ENCODE results near the gene OGDH.

OGDH gene

DNA sequence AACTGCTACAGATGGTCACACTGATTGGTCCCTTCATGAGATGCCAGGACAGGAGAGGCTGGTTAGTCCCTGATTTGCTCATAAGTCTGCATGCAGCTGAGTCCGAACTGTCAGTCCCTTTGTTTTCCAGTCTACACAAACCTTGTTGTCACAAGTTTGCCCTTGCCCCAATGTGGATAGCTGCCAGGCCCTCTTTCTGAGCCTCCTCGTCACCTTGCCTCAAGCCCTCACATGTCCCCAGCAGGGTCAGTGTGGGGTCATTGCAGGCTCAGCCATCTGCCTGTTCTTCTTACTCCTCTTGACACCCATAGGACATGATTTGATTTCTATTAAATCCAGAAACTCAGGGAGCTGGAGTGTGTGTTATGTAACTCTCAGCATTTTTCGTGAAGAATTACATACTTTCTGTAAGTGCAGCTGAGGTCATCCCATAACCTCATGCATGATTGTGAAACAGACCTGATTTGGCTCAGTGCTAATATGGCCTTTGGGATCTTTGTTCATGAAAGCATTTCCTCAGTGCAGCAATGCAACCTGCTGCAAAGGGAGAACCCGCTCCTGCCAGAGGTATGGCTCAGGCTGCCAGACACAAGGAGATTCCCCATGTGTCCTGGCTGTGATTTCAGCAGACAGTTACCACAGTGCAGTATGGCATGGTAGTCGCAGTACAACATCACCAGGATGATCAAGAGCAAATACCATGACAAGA, 72.2 kb downstream of the OGDH start:
- TF ChIP-seq, protein P1, sequence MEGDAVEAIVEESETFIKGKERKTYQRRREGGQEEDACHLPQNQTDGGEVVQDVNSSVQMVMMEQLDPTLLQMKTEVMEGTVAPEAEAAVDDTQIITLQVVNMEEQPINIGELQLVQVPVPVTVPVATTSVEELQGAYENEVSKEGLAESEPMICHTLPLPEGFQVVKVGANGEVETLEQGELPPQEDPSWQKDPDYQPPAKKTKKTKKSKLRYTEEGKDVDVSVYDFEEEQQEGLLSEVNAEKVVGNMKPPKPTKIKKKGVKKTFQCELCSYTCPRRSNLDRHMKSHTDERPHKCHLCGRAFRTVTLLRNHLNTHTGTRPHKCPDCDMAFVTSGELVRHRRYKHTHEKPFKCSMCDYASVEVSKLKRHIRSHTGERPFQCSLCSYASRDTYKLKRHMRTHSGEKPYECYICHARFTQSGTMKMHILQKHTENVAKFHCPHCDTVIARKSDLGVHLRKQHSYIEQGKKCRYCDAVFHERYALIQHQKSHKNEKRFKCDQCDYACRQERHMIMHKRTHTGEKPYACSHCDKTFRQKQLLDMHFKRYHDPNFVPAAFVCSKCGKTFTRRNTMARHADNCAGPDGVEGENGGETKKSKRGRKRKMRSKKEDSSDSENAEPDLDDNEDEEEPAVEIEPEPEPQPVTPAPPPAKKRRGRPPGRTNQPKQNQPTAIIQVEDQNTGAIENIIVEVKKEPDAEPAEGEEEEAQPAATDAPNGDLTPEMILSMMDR (conservative IDR thresholded peaks at IDR 0.05): no peak
- TF ChIP-seq ZFX (IDR thresholded peaks at IDR 0.05): no peak
- peak overlapping the region; percentile 12; the same call in 1 of the 2 replicates for H3K27ac ChIP-seq

DNA sequence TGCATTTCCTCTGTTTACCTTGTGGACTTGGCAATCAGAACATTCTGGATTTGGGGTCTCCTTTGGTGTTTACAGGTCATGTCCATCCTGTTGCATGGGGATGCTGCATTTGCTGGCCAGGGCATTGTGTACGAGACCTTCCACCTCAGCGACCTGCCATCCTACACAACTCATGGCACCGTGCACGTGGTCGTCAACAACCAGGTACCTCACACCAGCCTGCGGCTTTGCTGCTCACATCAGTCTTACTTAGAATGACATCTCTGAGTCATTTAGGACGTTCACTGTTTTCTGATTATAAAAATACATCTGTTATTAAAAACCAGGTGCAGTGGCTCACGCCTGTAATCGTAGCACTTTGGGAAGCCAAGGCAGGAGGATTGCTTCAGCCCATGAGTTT, 75.2 kb downstream of the OGDH start:
- TF ChIP-seq, protein P1 (conservative IDR thresholded peaks at IDR 0.05): no peak
- TF ChIP-seq ZFX (IDR thresholded peaks at IDR 0.05): no peak
- H3K27ac ChIP-seq: peak overlapping the region; percentile 38; the same call in 1 of the 2 replicates

DNA sequence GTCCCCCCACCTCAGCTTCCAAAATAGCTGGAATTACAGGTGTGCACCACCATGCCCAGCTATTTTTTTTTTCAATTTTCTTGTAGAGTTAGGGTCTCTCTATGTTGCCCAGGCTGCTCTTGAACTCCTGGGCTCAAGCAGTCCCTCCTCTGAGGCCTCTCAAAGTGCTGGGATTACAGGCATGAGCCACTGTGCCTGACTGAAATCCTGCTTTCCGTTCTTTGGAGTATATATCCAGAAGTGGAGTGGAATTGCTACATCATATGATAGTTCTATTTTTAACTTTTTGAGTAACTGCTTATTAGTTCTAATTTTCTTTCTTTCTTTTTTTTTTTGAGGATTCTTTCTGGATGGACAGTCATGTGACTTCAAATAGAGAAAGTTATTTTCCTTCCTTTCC, 79.3 kb downstream of the OGDH start:
- H3K27ac ChIP-seq: no peak overlapping the region
- TF ChIP-seq, protein P1 (conservative IDR thresholded peaks at IDR 0.05): no peak
- no peak for TF ChIP-seq ZFX (IDR thresholded peaks at IDR 0.05)

DNA sequence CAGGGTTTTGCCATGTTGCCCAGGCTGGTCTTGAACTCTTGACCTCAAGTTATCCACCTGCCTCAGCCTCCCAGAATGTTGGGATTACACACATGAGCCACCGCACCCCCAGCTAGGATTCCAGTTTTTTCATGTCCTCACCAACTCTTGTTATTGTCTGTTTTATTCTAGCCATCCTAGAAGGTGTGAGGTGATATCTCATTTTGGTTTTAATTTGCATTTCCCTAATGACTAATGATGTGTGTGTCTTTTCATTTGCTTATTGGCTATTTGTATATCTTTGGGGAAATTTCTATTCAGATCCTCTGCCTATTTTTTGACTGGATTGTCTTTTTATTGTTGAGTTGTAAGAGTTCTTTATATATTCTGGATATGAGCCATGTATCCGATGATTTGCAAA, 83.0 kb downstream of the OGDH start:
- no peak overlapping the region for H3K27ac ChIP-seq
- no peak for TF ChIP-seq ZFX (IDR thresholded peaks at IDR 0.05)
- TF ChIP-seq, protein P1 (conservative IDR thresholded peaks at IDR 0.05): no peak

DNA sequence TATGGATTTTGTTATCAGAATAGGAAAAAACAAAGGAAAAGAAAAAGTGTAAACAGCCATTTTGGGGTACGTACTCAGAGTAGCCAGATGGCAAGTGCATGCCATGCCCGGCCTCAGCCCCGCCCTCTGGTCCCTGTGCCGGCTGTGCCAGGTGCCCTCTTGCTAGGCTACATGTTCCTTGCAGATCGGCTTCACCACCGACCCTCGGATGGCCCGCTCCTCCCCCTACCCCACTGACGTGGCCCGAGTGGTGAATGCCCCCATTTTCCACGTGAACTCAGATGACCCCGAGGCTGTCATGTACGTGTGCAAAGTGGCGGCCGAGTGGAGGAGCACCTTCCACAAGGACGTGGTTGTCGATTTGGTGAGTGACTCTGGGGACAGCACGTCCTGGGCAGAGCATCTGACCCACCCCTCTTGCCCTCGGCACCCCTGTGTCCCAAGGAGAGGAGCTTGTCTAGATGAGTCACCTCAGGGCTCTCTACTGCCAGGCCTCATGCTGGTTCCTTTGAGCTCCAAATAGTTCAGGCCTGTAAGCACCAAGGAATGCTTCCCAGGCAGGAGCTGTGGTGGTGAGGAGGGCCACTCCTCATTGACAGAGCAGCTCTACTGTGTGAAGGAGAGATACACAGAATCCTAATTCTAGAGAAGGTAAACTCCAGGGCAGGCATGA, 87.3 kb downstream of the OGDH start:
- TF ChIP-seq, protein P1 (conservative IDR thresholded peaks at IDR 0.05): no peak
- TF ChIP-seq ZFX (IDR thresholded peaks at IDR 0.05): no peak
- no peak overlapping the region for H3K27ac ChIP-seq

DNA sequence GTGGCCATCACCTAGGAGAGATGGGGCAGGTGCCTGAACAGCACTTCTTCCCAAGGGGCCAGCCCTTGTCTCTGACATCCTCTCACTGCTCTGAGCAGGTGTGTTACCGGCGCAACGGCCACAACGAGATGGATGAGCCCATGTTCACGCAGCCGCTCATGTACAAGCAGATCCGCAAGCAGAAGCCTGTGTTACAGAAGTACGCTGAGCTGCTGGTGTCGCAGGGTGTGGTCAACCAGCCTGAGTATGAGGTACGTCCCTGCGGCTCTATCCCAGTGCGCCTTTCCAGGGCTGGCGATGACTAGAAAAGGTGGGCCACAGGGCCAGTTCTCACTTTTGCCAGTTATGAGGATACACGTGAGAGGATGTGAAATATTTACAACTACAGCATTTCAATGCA, 87.9 kb downstream of the OGDH start:
- no peak overlapping the region for H3K27ac ChIP-seq
- TF ChIP-seq ZFX (IDR thresholded peaks at IDR 0.05): no peak
- TF ChIP-seq, protein P1 (conservative IDR thresholded peaks at IDR 0.05): no peak

DNA sequence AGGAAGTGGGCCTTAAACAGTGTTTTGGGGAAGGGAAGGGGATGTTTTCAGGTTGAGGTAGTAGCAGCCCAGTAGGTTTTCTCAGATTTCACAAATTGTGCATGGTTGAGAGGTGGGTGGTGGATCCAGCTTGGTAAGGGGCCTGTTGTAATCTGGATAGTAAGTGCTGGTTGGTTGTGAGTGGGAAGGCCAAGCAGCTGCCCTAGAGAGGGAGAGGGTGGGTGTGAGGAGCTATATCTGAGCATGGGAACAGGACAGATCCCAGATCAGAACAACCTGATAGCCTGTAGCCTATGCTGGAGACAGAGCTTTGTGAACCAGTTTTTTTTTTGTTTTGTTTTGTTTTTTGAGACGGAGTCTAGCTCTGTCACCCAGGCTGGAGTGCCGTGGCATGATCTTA, 88.3 kb downstream of the OGDH start:
- no peak overlapping the region for H3K27ac ChIP-seq
- TF ChIP-seq, protein P1 (conservative IDR thresholded peaks at IDR 0.05): no peak
- no peak for TF ChIP-seq ZFX (IDR thresholded peaks at IDR 0.05)
